ENCODE results near the gene UFC1.
"Not testable (repeated sequence)": the region's sequence is repeated elsewhere in the genome, so short reads cannot be mapped to it uniquely, and the experiment has no call there.

The UFC1 gene

GRCh38 chr1:161153682-161154337 is at the start of gene UFC1:
UFC1 (plus strand) TSS chr1:161153978; CDS start chr1:161153998, 20 bp downstream.
- peak; percentile 90 for DNase-seq

- no peak for DNase-seq
Measured at GRCh38 chr1:161106431-161106830, 47.3 kb upstream of the UFC1 start.

- DNase-seq, result no peak
Measured at GRCh38 chr1:161111117-161111516, 42.7 kb upstream of the UFC1 start.

- no peak for DNase-seq
Measured at GRCh38 chr1:161111527-161111926, 42.3 kb upstream of the UFC1 start.

- no peak for DNase-seq
Measured at GRCh38 chr1:161113915-161114314, 39.9 kb upstream of the UFC1 start.

- no peak for DNase-seq
Measured at GRCh38 chr1:161114556-161114955, 39.2 kb upstream of the UFC1 start.

GRCh38 chr1:161115132-161115711 is 38.6 kb upstream of the UFC1 start:
- no peak for DNase-seq

- not testable (repeated sequence) for DNase-seq
Measured at GRCh38 chr1:161115961-161116360, 37.8 kb upstream of the UFC1 start.

- DNase-seq, result peak; percentile 86
Measured at GRCh38 chr1:161117759-161118581, 35.8 kb upstream of the UFC1 start, which contains the start of the genes NIT1 and PFDN2. NIT1 (plus strand) TSS chr1:161118105; CDS start chr1:161118177, 72 bp downstream. PFDN2 (minus strand) TSS chr1:161118037; CDS start chr1:161118026, 11 bp downstream.

- no peak for DNase-seq
Measured at GRCh38 chr1:161119092-161119903, 34.5 kb upstream of the UFC1 start.

GRCh38 chr1:161121042-161121650 is 32.6 kb upstream of the UFC1 start:
- no peak for DNase-seq

- no peak for DNase-seq
Measured at GRCh38 chr1:161121834-161122233, 31.9 kb upstream of the UFC1 start.

- no peak for DNase-seq
Measured at GRCh38 chr1:161122967-161123366, 30.8 kb upstream of the UFC1 start.

GRCh38 chr1:161127649-161128048 is 26.1 kb upstream of the UFC1 start:
- DNase-seq, result no peak

- DNase-seq, result no peak
Measured at GRCh38 chr1:161128591-161129420, 25.0 kb upstream of the UFC1 start.

GRCh38 chr1:161130266-161130665 is 23.5 kb upstream of the UFC1 start:
- DNase-seq, result no peak

- no peak for DNase-seq
Measured at GRCh38 chr1:161131523-161132409, 22.0 kb upstream of the UFC1 start.

- peak; percentile 96 for DNase-seq
Measured at GRCh38 chr1:161132410-161133219, 21.2 kb upstream of the UFC1 start, which contains the start of gene DEDD. DEDD (minus strand) TSS chr1:161132667; CDS start chr1:161124462, 8,205 bp downstream.

GRCh38 chr1:161133220-161133740 is 20.5 kb upstream of the UFC1 start:
- peak; percentile 19 for DNase-seq

Data from NCI-H146 (cell line).